WTC11 (cell line): ENCODE measurements around the gene AGFG2. TPM values are rescaled to one million over a fixed set of nuclear protein-coding genes. Genes with fewer than 3 reads are reported as not detected.

ENCODE experiments used
- ATAC-seq: fragments of 200-7000 bp; cut with Tn5 transposase; 2 replicates; pipeline ENCODE4 v1.10.0; 2021; ENCODE audit warnings: mild to moderate bottlenecking, moderate library complexity
- Bru-seq: library from RNA; stranded (reverse); fragments of 400-500 nt; gene quantifications from one replicate; lab custom pipeline; 2021; lab: Mats Ljungman, UMichigan
- CTCF ChIA-PET: fragments of 300-600 bp; sonication (Branson Sonifier 250); formaldehyde crosslinking; loops from one replicate; lab custom pipeline; 2021; ENCODE audit warnings: antibody characterized with exemption; lab: Charles Lee
- POLR2A ChIA-PET: fragments of 350-600 bp; sonication (Branson Sonifier 250); formaldehyde crosslinking; loops from one replicate; lab custom pipeline; 2021; ENCODE audit warnings: antibody characterized with exemption; lab: Charles Lee
- DNase-seq: peaks from one replicate; pipeline ENCODE4 v3.0.0; 2021; ENCODE audit warnings: low spot score
- H3K27ac Mint-ChIP-seq: 2 replicates; pipeline ENCODE4 v1.8.0; 2021; ENCODE audit warnings: mixed read lengths
- H3K27me3 Mint-ChIP-seq: 2 replicates; pipeline ENCODE4 v1.8.0; 2021; ENCODE audit warnings: low read depth, mild to moderate bottlenecking, moderate library complexity, mixed read lengths
- H3K36me3 Mint-ChIP-seq: 2 replicates; pipeline ENCODE4 v1.8.0; 2021; ENCODE audit warnings: mixed read lengths
- H3K4me1 Mint-ChIP-seq: 2 replicates; pipeline ENCODE4 v1.8.0; 2022; ENCODE audit warnings: mixed read lengths
- H3K4me3 Mint-ChIP-seq: 2 replicates; pipeline ENCODE4 v1.8.0; 2021; ENCODE audit warnings: mild to moderate bottlenecking, moderate library complexity, mixed read lengths
- H3K9me3 Mint-ChIP-seq: 2 replicates; pipeline ENCODE4 v1.8.0; 2021; ENCODE audit warnings: mixed read lengths
- CREB1 ChIP-seq: sonication (generic); formaldehyde crosslinking; IDR thresholded peaks from 2 replicates; pipeline ENCODE4 v1.8.0; 2023; ENCODE audit warnings: mild to moderate bottlenecking, missing genetic modification reagents
- CREM ChIP-seq: sonication (generic); formaldehyde crosslinking; IDR thresholded peaks from 2 replicates; pipeline ENCODE4 v1.8.1; 2022; ENCODE audit warnings: mild to moderate bottlenecking, missing genetic modification reagents, moderate library complexity
- FOXP1 ChIP-seq: sonication (generic); formaldehyde crosslinking; IDR thresholded peaks from 2 replicates; pipeline ENCODE4 v1.8.0; 2022; ENCODE audit warnings: missing genetic modification reagents, mild to moderate bottlenecking, moderate library complexity, borderline replicate concordance
- HMGA2 ChIP-seq: fragments of 250-450 bp; sonication (Bioruptor Pico); IDR thresholded peaks from 2 replicates; pipeline ENCODE4 v1.4.0; 2021; ENCODE audit warnings: mild to moderate bottlenecking, moderate library complexity
- IRF2 ChIP-seq: sonication (generic); formaldehyde crosslinking; IDR thresholded peaks from 2 replicates; pipeline ENCODE4 v1.8.0; 2022; ENCODE audit warnings: low read depth, missing genetic modification reagents, borderline replicate concordance
- JUN ChIP-seq: sonication (generic); formaldehyde crosslinking; IDR thresholded peaks from 2 replicates; pipeline ENCODE4 v1.8.0; 2023; ENCODE audit warnings: mild to moderate bottlenecking, missing genetic modification reagents
- NFATC4 ChIP-seq: fragments of 250-450 bp; sonication (Bioruptor Pico); IDR thresholded peaks from 2 replicates; pipeline ENCODE4 v1.9.0; 2021; ENCODE audit warnings: mild to moderate bottlenecking
- NFYB ChIP-seq: sonication (generic); formaldehyde crosslinking; conservative IDR thresholded peaks from 2 replicates; pipeline ENCODE4 v1.8.0; 2022; ENCODE audit warnings: low read depth, missing genetic modification reagents
- SOX15 ChIP-seq: fragments of 250-450 bp; sonication (Bioruptor Pico); IDR thresholded peaks from 2 replicates; pipeline ENCODE4 v1.9.0; 2021; ENCODE audit warnings: mild to moderate bottlenecking
- TEAD1 ChIP-seq: sonication (generic); formaldehyde crosslinking; IDR thresholded peaks from 2 replicates; pipeline ENCODE4 v1.8.0; 2022; ENCODE audit warnings: mild to moderate bottlenecking, missing genetic modification reagents
- ZNF219 ChIP-seq: sonication (generic); formaldehyde crosslinking; IDR thresholded peaks from 2 replicates; pipeline ENCODE4 v1.8.0; 2023; ENCODE audit warnings: missing genetic modification reagents, mild to moderate bottlenecking, borderline replicate concordance
- ZNF232 ChIP-seq: sonication (generic); formaldehyde crosslinking; IDR thresholded peaks from 2 replicates; pipeline ENCODE4 v1.8.0; 2022; ENCODE audit warnings: mild to moderate bottlenecking, missing genetic modification reagents
- long read RNA-seq, 3 experiments: library from RNA in 1 of 3; library from capped mRNA in 1 of 3; library from polyadenylated mRNA in 1 of 3; unstranded in 2 of 3; stranded (forward) in 1 of 3; transcript quantifications; one replicate each; pipeline ENCODE4 v2.0.0, GENCODE V29; 2021
- total RNA-seq: library from RNA; stranded (reverse); gene quantifications from 3 replicates; pipeline ENCODE4 v1.2.3, GENCODE V29; 2021
- TF ChIP-seq, protein P1 (sequence below): sonication (generic); formaldehyde crosslinking; IDR thresholded peaks from 2 replicates; pipeline ENCODE4 v1.8.0; 2023; ENCODE audit warnings: missing genetic modification reagents, mild to moderate bottlenecking, borderline replicate concordance
- TF ChIP-seq, protein P2 (sequence below): sonication (generic); formaldehyde crosslinking; conservative IDR thresholded peaks from 2 replicates; pipeline ENCODE4 v1.8.1; 2023; ENCODE audit warnings: mild to moderate bottlenecking, low read depth, missing genetic modification reagents, moderate library complexity
- TF ChIP-seq, protein P3 (sequence below): sonication (generic); formaldehyde crosslinking; IDR thresholded peaks from 2 replicates; pipeline ENCODE4 v1.8.0; 2022; ENCODE audit warnings: mild to moderate bottlenecking, missing genetic modification reagents
- TF ChIP-seq, protein P4 (sequence below): sonication (generic); formaldehyde crosslinking; IDR thresholded peaks from 2 replicates; pipeline ENCODE4 v1.8.1; 2023; ENCODE audit warnings: mild to moderate bottlenecking, missing genetic modification reagents
- TF ChIP-seq, protein P5 (sequence below): sonication (generic); formaldehyde crosslinking; IDR thresholded peaks from 2 replicates; pipeline ENCODE4 v1.8.0; 2022; ENCODE audit warnings: mild to moderate bottlenecking, missing genetic modification reagents
- TF ChIP-seq, protein P6 (sequence below): fragments of 250-450 bp; sonication (Bioruptor Pico); IDR thresholded peaks from 2 replicates; pipeline ENCODE4 v1.8.0; 2021; ENCODE audit warnings: mild to moderate bottlenecking
- TF ChIP-seq, protein P7 (sequence below): sonication (generic); formaldehyde crosslinking; IDR thresholded peaks from 2 replicates; pipeline ENCODE4 v1.8.1; 2023; ENCODE audit warnings: mild to moderate bottlenecking, missing genetic modification reagents

The AGFG2 gene, protein sequence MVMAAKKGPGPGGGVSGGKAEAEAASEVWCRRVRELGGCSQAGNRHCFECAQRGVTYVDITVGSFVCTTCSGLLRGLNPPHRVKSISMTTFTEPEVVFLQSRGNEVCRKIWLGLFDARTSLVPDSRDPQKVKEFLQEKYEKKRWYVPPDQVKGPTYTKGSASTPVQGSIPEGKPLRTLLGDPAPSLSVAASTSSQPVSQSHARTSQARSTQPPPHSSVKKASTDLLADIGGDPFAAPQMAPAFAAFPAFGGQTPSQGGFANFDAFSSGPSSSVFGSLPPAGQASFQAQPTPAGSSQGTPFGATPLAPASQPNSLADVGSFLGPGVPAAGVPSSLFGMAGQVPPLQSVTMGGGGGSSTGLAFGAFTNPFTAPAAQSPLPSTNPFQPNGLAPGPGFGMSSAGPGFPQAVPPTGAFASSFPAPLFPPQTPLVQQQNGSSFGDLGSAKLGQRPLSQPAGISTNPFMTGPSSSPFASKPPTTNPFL
- total RNA-seq (6.4 to 7.4 TPM (median 7.4 TPM) in 3 replicates), Bru-seq, nascent RNA (percentile 50 among the genes with signal in this experiment)
- long read RNA-seq, experiment 1, full-length matches to known transcripts, result 16 of 19 reads
- long read RNA-seq, experiment 1, partial matches to known transcripts, result 0 of 19 reads
- long read RNA-seq, experiment 1, other reads (novel, unspliced or antisense), result 3 of 19 reads
- long read RNA-seq, experiment 2, result 0 reads
- long read RNA-seq, experiment 3, result 0 reads

DNA sequence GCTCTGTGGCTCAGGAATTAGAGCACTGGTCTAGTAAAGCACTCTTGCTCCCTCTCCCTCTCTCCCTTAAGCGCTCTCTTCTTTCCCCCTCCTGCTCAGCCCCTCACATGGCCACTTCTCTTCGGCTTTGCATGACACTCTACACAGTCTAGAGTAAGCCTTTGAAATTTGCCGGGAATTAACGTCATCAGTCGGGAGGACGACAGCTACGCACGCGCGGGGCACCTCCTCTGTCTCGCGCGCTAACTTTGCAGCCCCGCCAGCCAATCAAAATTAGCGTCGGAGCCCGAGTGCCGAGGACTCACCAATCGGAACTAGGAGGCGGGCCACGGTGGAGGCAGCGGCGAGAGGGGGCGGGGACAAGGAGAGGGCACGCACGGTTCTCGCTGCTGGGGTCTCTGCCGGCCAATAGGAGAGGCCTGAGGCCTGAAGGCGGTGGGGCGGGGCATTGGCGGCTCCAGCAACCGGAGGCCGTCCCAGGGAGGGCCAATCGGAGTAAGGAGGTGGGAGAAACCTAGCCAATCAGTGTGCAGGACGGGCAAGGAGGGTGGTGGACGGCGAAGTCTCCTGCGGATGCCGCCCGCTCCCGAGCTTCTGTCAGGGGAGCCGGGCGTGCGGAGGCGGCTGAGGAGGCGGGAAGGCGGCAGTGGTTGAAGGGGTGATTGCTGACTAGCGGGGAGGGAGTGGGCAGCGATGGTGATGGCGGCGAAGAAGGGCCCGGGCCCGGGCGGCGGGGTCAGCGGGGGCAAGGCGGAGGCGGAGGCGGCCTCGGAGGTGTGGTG, at the start of gene AGFG2:
Gene AGFG2, plus strand, starts transcription at position 550 of the 782 bp plus-strand sequence. Its CDS starts 144 bp downstream, at position 694.
- peak within 1 kb of the TSS; percentile 94 for H3K27ac Mint-ChIP-seq
- H3K9me3 Mint-ChIP-seq, result no peaks in the 10 kb centered on the region
- H3K4me3 Mint-ChIP-seq, result peak within 1 kb of the TSS; percentile 91
- DNase-seq, result peak; percentile 100
- H3K36me3 Mint-ChIP-seq, result no peaks in the 10 kb centered on the region
- CTCF ChIA-PET, result interaction anchor here (0.5 to 2.1 kb wide), 19 partner anchors 21 to 167 kb away, joined by 3 to 16 read pairs (median 4); partner anchors contain the start of genes FBXO24, MOSPD3 and POP7
- H3K4me1 Mint-ChIP-seq, result peaks cover 44% of the 10 kb centered on the region
- H3K27me3 Mint-ChIP-seq, result peaks cover 27% of the 10 kb centered on the region
- ATAC-seq, result peak; percentile 98
- POLR2A ChIA-PET, result interaction anchor here (1.0 to 1.6 kb wide), 5 partner anchors 29 to 167 kb away, joined by 3 to 7 read pairs (median 4); partner anchors contain the start of genes FBXO24, LRCH4, POP7 and TSC22D4
- no peak for TF ChIP-seq ZNF219
- TF ChIP-seq, protein P1, sequence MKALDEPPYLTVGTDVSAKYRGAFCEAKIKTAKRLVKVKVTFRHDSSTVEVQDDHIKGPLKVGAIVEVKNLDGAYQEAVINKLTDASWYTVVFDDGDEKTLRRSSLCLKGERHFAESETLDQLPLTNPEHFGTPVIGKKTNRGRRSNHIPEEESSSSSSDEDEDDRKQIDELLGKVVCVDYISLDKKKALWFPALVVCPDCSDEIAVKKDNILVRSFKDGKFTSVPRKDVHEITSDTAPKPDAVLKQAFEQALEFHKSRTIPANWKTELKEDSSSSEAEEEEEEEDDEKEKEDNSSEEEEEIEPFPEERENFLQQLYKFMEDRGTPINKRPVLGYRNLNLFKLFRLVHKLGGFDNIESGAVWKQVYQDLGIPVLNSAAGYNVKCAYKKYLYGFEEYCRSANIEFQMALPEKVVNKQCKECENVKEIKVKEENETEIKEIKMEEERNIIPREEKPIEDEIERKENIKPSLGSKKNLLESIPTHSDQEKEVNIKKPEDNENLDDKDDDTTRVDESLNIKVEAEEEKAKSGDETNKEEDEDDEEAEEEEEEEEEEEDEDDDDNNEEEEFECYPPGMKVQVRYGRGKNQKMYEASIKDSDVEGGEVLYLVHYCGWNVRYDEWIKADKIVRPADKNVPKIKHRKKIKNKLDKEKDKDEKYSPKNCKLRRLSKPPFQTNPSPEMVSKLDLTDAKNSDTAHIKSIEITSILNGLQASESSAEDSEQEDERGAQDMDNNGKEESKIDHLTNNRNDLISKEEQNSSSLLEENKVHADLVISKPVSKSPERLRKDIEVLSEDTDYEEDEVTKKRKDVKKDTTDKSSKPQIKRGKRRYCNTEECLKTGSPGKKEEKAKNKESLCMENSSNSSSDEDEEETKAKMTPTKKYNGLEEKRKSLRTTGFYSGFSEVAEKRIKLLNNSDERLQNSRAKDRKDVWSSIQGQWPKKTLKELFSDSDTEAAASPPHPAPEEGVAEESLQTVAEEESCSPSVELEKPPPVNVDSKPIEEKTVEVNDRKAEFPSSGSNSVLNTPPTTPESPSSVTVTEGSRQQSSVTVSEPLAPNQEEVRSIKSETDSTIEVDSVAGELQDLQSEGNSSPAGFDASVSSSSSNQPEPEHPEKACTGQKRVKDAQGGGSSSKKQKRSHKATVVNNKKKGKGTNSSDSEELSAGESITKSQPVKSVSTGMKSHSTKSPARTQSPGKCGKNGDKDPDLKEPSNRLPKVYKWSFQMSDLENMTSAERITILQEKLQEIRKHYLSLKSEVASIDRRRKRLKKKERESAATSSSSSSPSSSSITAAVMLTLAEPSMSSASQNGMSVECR (CRISPR knock-in tag), result no peak; the same call in 1 of the 2 replicates
- TF ChIP-seq IRF2 (CRISPR knock-in tag), result no peak
- TF ChIP-seq, protein P2, sequence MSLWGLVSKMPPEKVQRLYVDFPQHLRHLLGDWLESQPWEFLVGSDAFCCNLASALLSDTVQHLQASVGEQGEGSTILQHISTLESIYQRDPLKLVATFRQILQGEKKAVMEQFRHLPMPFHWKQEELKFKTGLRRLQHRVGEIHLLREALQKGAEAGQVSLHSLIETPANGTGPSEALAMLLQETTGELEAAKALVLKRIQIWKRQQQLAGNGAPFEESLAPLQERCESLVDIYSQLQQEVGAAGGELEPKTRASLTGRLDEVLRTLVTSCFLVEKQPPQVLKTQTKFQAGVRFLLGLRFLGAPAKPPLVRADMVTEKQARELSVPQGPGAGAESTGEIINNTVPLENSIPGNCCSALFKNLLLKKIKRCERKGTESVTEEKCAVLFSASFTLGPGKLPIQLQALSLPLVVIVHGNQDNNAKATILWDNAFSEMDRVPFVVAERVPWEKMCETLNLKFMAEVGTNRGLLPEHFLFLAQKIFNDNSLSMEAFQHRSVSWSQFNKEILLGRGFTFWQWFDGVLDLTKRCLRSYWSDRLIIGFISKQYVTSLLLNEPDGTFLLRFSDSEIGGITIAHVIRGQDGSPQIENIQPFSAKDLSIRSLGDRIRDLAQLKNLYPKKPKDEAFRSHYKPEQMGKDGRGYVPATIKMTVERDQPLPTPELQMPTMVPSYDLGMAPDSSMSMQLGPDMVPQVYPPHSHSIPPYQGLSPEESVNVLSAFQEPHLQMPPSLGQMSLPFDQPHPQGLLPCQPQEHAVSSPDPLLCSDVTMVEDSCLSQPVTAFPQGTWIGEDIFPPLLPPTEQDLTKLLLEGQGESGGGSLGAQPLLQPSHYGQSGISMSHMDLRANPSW (CRISPR knock-in tag), result no peak
- TF ChIP-seq ZNF232 (CRISPR knock-in tag), result no peak
- no peak; the same call in 1 of the 2 replicates for TF ChIP-seq CREB1 (CRISPR knock-in tag)
- TF ChIP-seq SOX15 (CRISPR knock-in tag), result no peak
- peak; percentile 95 for TF ChIP-seq NFYB (CRISPR knock-in tag)
- no peak for TF ChIP-seq HMGA2 (CRISPR knock-in tag)
- TF ChIP-seq, protein P3, sequence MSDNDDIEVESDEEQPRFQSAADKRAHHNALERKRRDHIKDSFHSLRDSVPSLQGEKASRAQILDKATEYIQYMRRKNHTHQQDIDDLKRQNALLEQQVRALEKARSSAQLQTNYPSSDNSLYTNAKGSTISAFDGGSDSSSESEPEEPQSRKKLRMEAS (CRISPR knock-in tag), result peak; percentile 88
- TF ChIP-seq TEAD1 (CRISPR knock-in tag), result peak; percentile 10; the same call in 1 of the 2 replicates
- TF ChIP-seq, protein P4, sequence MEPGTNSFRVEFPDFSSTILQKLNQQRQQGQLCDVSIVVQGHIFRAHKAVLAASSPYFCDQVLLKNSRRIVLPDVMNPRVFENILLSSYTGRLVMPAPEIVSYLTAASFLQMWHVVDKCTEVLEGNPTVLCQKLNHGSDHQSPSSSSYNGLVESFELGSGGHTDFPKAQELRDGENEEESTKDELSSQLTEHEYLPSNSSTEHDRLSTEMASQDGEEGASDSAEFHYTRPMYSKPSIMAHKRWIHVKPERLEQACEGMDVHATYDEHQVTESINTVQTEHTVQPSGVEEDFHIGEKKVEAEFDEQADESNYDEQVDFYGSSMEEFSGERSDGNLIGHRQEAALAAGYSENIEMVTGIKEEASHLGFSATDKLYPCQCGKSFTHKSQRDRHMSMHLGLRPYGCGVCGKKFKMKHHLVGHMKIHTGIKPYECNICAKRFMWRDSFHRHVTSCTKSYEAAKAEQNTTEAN, result no peak
- TF ChIP-seq FOXP1, result no peak
- no peak for TF ChIP-seq JUN (CRISPR knock-in tag)
- no peak for TF ChIP-seq NFATC4
- TF ChIP-seq, protein P5, sequence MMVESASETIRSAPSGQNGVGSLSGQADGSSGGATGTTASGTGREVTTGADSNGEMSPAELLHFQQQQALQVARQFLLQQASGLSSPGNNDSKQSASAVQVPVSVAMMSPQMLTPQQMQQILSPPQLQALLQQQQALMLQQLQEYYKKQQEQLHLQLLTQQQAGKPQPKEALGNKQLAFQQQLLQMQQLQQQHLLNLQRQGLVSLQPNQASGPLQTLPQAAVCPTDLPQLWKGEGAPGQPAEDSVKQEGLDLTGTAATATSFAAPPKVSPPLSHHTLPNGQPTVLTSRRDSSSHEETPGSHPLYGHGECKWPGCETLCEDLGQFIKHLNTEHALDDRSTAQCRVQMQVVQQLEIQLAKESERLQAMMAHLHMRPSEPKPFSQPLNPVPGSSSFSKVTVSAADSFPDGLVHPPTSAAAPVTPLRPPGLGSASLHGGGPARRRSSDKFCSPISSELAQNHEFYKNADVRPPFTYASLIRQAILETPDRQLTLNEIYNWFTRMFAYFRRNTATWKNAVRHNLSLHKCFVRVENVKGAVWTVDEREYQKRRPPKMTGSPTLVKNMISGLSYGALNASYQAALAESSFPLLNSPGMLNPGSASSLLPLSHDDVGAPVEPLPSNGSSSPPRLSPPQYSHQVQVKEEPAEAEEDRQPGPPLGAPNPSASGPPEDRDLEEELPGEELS (CRISPR knock-in tag), result 0 out of 2 replicates have a peak, but pooled peaks have one; percentile 12
- TF ChIP-seq, protein P6, sequence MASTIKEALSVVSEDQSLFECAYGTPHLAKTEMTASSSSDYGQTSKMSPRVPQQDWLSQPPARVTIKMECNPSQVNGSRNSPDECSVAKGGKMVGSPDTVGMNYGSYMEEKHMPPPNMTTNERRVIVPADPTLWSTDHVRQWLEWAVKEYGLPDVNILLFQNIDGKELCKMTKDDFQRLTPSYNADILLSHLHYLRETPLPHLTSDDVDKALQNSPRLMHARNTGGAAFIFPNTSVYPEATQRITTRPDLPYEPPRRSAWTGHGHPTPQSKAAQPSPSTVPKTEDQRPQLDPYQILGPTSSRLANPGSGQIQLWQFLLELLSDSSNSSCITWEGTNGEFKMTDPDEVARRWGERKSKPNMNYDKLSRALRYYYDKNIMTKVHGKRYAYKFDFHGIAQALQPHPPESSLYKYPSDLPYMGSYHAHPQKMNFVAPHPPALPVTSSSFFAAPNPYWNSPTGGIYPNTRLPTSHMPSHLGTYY, result no peak
- TF ChIP-seq CREM (CRISPR knock-in tag), result peak; percentile 77; the same call in 1 of the 2 replicates
- TF ChIP-seq, protein P7, sequence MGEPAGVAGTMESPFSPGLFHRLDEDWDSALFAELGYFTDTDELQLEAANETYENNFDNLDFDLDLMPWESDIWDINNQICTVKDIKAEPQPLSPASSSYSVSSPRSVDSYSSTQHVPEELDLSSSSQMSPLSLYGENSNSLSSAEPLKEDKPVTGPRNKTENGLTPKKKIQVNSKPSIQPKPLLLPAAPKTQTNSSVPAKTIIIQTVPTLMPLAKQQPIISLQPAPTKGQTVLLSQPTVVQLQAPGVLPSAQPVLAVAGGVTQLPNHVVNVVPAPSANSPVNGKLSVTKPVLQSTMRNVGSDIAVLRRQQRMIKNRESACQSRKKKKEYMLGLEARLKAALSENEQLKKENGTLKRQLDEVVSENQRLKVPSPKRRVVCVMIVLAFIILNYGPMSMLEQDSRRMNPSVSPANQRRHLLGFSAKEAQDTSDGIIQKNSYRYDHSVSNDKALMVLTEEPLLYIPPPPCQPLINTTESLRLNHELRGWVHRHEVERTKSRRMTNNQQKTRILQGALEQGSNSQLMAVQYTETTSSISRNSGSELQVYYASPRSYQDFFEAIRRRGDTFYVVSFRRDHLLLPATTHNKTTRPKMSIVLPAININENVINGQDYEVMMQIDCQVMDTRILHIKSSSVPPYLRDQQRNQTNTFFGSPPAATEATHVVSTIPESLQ (CRISPR knock-in tag), result no peak
